Spleen (tissue), 11 donors: ENCODE results near the gene ARRDC1. TPM values are rescaled to one million over a fixed set of nuclear protein-coding genes. Genes with fewer than 3 reads are reported as not detected.

ENCODE experiments used
- DNase-seq: peaks from one replicate; pipeline ENCODE4 v3.0.0-alpha.2; 2020
- H3K27ac ChIP-seq, 8 donors: fragments of 200-600 bp; sonication (generic) in 7 of 8; 1 replicate in 4 of 8; 2 replicates in 4 of 8; pipeline versions ENCODE4 v1.5.0 to v1.8.0; 2016 to 2021; ENCODE audit warnings: inconsistent platforms in 4 of 8, mild to moderate bottlenecking in 4 of 8, moderate library complexity in 1 of 8
- H3K27me3 ChIP-seq, 7 donors: fragments of 200-600 bp; sonication (generic) in 6 of 7; replicated peaks in 1 of 7; 1 replicate in 4 of 7; 2 replicates in 3 of 7; pipeline versions ENCODE4 v1.5.0 to v1.8.0; 2016 to 2021; ENCODE audit warnings: inconsistent platforms in 3 of 7, mild to moderate bottlenecking in 1 of 7
- H3K36me3 ChIP-seq, 6 donors: fragments of 200-600 bp; sonication (generic) in 5 of 6; 1 replicate in 4 of 6; 2 replicates in 2 of 6; pipeline versions ENCODE4 v1.5.0 to v1.8.0; 2016 to 2021; ENCODE audit warnings: inconsistent platforms in 2 of 6
- H3K4me1 ChIP-seq, 6 donors: fragments of 200-600 bp; sonication (generic) in 5 of 6; 1 replicate in 3 of 6; 2 replicates in 3 of 6; pipeline versions ENCODE4 v1.5.0 to v1.8.0; 2016 to 2021; ENCODE audit warnings: inconsistent platforms in 3 of 6
- H3K4me3 ChIP-seq, 8 donors: fragments of 200-600 bp; sonication (generic) in 7 of 8; 1 replicate in 4 of 8; 2 replicates in 4 of 8; pipeline versions ENCODE4 v1.5.0 to v1.8.0; 2016 to 2021; ENCODE audit warnings: inconsistent platforms in 4 of 8, mild to moderate bottlenecking in 4 of 8, moderate library complexity in 2 of 8
- H3K9me3 ChIP-seq, 8 donors: fragments of 200-600 bp; sonication (generic) in 7 of 8; 1 replicate in 4 of 8; 2 replicates in 4 of 8; pipeline versions ENCODE4 v1.5.0 to v1.8.0; 2016 to 2021; ENCODE audit warnings: inconsistent platforms in 4 of 8
- CTCF ChIP-seq, 11 experiments: fragments of 200-600 bp in 7 of 11; fragments of 450-650 bp in 4 of 11; sonication (generic) in 4 of 11; IDR thresholded peaks in 8 of 11; conservative IDR thresholded peaks in 3 of 11; 1 replicate in 7 of 11; 2 replicates in 4 of 11; pipeline versions ENCODE4 v1.4.0 to v1.8.0; 2016 to 2021; ENCODE audit warnings: antibody characterized with exemption in 11 of 11, inconsistent platforms in 4 of 11, mild to moderate bottlenecking in 1 of 11
- POLR2A ChIP-seq, 3 donors: fragments of 450-650 bp; IDR thresholded peaks; one replicate each; pipeline ENCODE4 v1.5.1; 2017; ENCODE audit warnings: antibody characterized with exemption in 3 of 3, mild to moderate bottlenecking in 1 of 3
- POLR2AphosphoS5 ChIP-seq, 3 donors: sonication (generic); formaldehyde crosslinking; IDR thresholded peaks; one replicate each; pipeline ENCODE4 v1.5.1; 2017; ENCODE audit warnings: antibody characterized with exemption in 3 of 3
- WGBS, 5 donors: extraction: QIAGEN DNeasy Blood & Tissue Kit in 3 of 5; methylation state at CpG; one replicate each; pipeline versions ENCODE4 v1.1.5 to v1.1.7; 2013 to 2018; 5-methylcytosine and 5-hydroxymethylcytosine counted together
- intact Hi-C: fragments of 100-400 bp; cut with DNase I; formaldehyde crosslinking; loops from one replicate; pipeline ENCODE4 v1.15.0; 2023; ENCODE audit warnings: low total_unique reads
- polyA plus RNA-seq, 3 donors: library from polyadenylated mRNA; stranded (reverse); fragments of 200-250 nt; gene quantifications; one replicate each; pipeline ENCODE4 v1.2.1, GENCODE V29; 2013
- total RNA-seq, 7 donors: library from RNA; depleted of rRNA in 3 of 7; stranded (reverse); fragments of >200 nt in 3 of 7; fragmentation: NEBNext Ultra II Directional in 4 of 7; extraction: Animal tissue kit (Norgen Biotek cat#: 25700) in 4 of 7; gene quantifications; one replicate each; pipeline versions ENCODE4 v1.1.0 to v1.2.1, GENCODE V29; 2016 to 2021
- donor health status: healthy with polysubstance abuse.
- donor health status: DM: no; HTN: no; CAD: no; lungs with moderate emphysema.
- donor health status: DM: no; HTN: no; CAD: no.
- donor health status: Bipolar disorder and iron deficiency.
- donor health status: healthy.
- donor health status: DM: no; HTN: no; CAD: no.
- donor health status: DM: yes; HTN: yes; CAD: no.

Gene ARRDC1
- total and polyA plus RNA-seq, 10 donors = 51.4 to 158 (median 71.6) TPM

DNA sequence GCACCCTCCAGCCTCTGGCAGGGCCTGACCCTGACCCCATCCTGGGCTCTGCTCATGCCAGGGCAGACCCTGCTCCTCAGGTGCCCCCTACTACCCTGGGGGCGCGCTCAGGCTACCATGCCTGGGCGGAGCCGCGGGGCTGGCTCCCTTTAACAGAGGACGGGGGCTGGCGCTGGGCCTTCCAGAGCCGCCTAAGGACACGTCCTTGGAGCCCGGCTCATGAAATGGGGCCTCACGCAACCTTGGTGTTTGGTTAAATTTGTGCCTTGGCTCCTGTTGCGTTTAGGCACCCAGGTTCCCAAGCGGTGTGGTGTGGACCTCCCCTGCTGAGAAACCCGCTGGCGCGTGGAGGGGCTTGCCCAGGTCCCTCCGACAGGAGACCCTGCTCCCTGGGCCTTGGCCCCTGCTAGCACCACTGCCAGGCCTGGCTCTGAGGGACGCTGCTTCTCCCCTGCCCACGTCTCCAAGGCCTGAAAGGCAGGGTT lies 9.9 kb downstream of the ARRDC1 start:
- no peaks in the 10 kb centered on the region for H3K9me3 ChIP-seq
- peaks cover 28 to 72% (median 59%) of the 10 kb centered on the region in 6 donors for H3K4me1 ChIP-seq
- intact Hi-C loops = no loop called here
- peaks cover 0 to 52% (median 29%) of the 10 kb centered on the region in 6 donors for H3K36me3 ChIP-seq
- no peak overlapping the region for H3K4me3 ChIP-seq
- WGBS, 5 donors = 90 to 98% (median 92%) methylated on average over 7 to 19 of the region's 19 CpGs
- DNase-seq = peak; percentile 76
- H3K27ac ChIP-seq = no peak overlapping the region
- no peak for TF ChIP-seq POLR2A (IDR thresholded peaks at IDR 0.05)
- TF ChIP-seq CTCF (IDR thresholded peaks at IDR 0.05 in 8 of 11, conservative IDR thresholded peaks at IDR 0.05 in 3 of 11) = no peak
- TF ChIP-seq POLR2AphosphoS5 (IDR thresholded peaks at IDR 0.05) = peak in 1 of 3 donors; percentile 44
- H3K27me3 ChIP-seq = no peaks in the 10 kb centered on the region

- Histone ChIP-seq H3K4me3 (peak within 1 kb of the TSS; percentile 78 to 98 (median 94)), H3K27ac (peak within 1 kb of the TSS; percentile 87 to 94 (median 92)), H3K9me3 (no peaks in the 10 kb centered on the region), H3K4me1 (peaks cover 29 to 72% (median 58%) of the 10 kb centered on the region in 6 donors), H3K36me3 (peaks cover 0 to 47% (median 25%) of the 10 kb centered on the region in 6 donors), H3K27me3 (no peaks in the 10 kb centered on the region)
- DNase-seq = peak; percentile 96
- WGBS, 5 donors = 0 to 2% (median 1%) methylated on average over 35 to 94 of the region's 94 CpGs
- intact Hi-C loops = no loop called here
- TF ChIP-seq POLR2AphosphoS5 (IDR thresholded peaks at IDR 0.05) = peak; percentile 82 to 90 (median 83)
- TF ChIP-seq POLR2A (IDR thresholded peaks at IDR 0.05) = peak in 2 of 3 donors; percentile 36 to 44
- peak in 1 of 11 experiments; percentile 7 for TF ChIP-seq CTCF (IDR thresholded peaks at IDR 0.05 in 8 of 11, conservative IDR thresholded peaks at IDR 0.05 in 3 of 11)
Observed at GRCh38 chr9:137618105-137619067, 12.9 kb downstream of the ARRDC1 start, which contains the start of gene EHMT1. Gene EHMT1, plus strand, starts transcription at chr9:137619005. Its CDS starts 24 bp downstream, at chr9:137619029.

- H3K27ac ChIP-seq = peak overlapping the region; percentile 63 to 94 (median 88)
- peak; percentile 91 for DNase-seq
- peaks cover 29 to 76% (median 59%) of the 10 kb centered on the region in 6 donors for H3K4me1 ChIP-seq
- H3K27me3 ChIP-seq = no peaks in the 10 kb centered on the region
- WGBS, 5 donors = 0 to 1% (median 1%) methylated on average over 33 to 58 of the region's 58 CpGs
- intact Hi-C loops = no loop called here
- peaks cover 0 to 42% (median 15%) of the 10 kb centered on the region in 6 donors for H3K36me3 ChIP-seq
- TF ChIP-seq POLR2A (IDR thresholded peaks at IDR 0.05) (no peak), POLR2AphosphoS5 (IDR thresholded peaks at IDR 0.05) (peak in 2 of 3 donors; percentile 12 to 23)
- peak overlapping the region; percentile 66 to 98 (median 78) for H3K4me3 ChIP-seq
- no peaks in the 10 kb centered on the region for H3K9me3 ChIP-seq
Observed at GRCh38 chr9:137619240-137620047, 14.0 kb downstream of the ARRDC1 start.

DNA sequence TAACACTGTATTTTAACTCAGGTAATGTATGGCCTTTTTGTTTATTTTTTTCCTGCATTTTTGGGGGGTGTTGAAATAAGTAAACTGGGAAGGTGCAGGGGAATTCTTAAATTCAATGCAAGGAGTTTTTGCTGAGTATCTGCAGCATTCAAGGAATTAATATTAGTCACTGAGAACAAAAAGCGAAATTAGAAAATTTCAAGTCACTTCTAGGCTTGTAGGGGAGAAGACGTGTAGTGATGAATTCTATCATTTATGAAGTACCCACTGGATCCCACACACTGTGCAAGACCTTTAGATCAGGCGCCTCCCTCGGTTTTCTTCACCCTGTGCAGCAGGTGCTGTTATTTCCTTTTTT lies 14.5 kb downstream of the ARRDC1 start:
- no peak for DNase-seq
- Histone ChIP-seq H3K36me3 (peaks cover 0 to 36% (median 9%) of the 10 kb centered on the region in 6 donors), H3K4me1 (peaks cover 29 to 81% (median 62%) of the 10 kb centered on the region in 6 donors), H3K27me3 (no peaks in the 10 kb centered on the region), H3K9me3 (no peaks in the 10 kb centered on the region), H3K27ac (peak overlapping the region in 7 of 8 donors; percentile 80 to 94 (median 89)), H3K4me3 (peak overlapping the region; percentile 66 to 98 (median 78))
- intact Hi-C loops = no loop called here
- 43 to 56% (median 47%) methylated on average over 4 of the region's 4 CpGs for WGBS, 5 donors
- no peak for TF ChIP-seq POLR2AphosphoS5 (IDR thresholded peaks at IDR 0.05)
- no peak for TF ChIP-seq POLR2A (IDR thresholded peaks at IDR 0.05)
- no peak for TF ChIP-seq CTCF (IDR thresholded peaks at IDR 0.05 in 8 of 11, conservative IDR thresholded peaks at IDR 0.05 in 3 of 11)
